ENCODE measurements around the gene LTC4S.
"Not testable (repeated sequence)": the region's sequence is repeated elsewhere in the genome, so short reads cannot be mapped to it uniquely, and the experiment has no call there.

Gene LTC4S

DNA sequence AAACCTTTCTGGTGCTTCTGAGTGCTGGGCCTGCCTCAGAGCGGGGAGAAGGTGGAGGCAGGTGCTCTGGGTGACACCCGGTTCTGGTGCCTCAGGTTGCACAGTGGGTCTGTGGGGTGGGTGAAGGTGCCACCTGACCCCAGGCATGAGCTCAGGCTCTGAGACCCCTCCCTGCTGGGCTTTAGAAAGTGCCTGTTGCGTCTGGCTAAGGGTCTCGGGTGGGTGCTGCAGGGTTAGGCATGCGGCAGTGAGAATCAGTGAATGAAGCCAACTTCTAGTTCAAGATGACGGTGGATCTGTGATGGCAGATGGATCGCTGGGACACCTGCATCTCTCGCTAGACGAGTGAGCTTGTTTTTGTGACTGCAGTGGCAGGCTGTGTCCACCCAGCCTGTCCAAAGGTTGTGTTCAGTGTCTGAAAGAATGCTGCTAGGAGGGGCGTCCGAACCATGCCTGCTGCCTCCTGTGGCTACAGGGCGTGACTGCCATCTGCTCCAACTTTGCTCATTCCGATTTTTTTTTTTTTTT lies 31.9 kb downstream of the LTC4S start:
- no peak for DNase-seq (ENCODE audit: low read depth in 2 of 2)

DNA sequence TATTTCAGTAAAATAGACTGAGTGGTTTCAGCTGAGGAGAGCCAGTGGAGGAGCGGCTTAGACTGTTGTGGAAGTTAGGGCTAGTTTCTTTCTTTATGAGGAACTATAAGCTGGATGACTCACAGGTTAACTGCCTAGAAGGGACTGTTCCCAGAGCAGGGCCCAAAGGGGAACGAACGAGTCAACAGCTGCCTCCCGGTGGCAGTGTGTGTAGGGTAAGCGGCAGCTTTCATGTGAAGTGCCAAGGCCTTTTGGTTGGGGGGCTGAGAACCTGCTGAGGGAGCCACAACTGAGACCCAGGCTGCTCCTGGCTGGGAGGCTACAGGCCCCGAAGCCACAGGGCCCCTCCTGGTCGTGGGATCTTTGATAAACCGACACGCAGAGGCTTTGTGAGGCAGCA lies 33.9 kb downstream of the LTC4S start:
- DNase-seq (ENCODE audit: low read depth in 2 of 2), result peak in 1 of 2 donors; percentile 47

DNA sequence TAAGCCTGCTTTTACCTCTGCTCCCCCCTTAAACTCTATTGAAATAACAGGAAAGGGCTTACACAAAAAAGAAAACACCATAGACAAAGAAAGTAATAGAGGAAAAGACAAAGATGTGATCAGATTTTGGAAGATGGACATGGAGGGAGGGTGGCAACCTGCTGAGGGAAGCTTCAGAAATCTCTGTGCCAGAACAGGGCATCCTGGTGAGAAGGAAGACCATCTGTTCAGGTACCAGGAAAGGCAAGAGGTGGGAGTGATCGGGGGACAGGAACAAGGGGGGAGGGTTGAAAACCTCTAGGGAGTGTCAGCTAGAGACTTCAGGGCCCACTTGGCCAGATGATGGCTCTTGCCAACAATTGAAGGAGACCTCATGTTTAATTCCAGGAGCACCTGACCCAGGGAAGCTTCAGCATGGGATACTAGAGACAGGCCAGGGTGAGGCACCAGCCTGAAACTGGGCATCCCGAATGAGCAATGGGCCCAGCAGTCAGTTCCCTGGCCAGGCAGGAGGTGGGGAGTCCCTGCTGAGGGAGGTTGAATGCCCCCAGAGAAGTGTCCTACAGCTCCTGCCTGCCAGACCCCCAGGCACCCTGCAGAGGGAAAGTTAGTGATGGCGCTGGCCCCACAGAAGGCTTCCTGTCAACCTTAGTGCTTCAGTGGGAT lies 35.1 kb downstream of the LTC4S start:
- DNase-seq (ENCODE audit: low read depth in 2 of 2), result no peak

DNA sequence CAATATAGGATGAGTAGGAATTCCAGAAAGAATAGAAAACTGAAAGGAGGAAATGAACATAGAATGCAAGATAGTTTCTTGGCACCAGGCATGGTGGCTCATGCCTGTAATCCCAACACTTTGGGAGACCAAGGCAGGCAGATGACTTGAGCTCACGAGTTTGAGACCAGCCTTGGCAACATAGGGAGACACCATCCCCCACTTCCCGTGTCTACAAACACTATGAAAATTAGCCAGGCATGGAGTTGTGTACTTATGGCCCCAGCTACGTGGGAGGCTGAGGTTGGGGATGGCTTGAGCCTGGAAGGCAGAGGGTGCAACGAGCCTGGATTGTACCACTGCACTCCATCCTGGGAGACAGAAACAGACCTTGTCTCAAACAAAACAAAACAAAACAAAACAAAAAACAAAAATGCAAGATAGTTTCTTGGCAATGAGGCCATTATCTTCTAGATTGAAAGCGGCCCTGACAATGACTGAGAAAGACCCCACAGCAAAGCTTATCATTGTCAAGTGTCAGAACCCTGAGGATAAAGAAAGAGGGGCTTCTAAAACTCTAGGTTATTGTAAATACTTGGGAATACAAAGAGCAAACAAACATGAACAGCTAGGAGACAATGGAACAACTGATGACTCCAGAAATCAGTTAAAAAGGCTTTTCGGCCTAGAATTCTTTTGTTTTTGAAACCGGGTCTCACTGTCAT lies 36.1 kb downstream of the LTC4S start:
- DNase-seq (ENCODE audit: low read depth in 2 of 2), result no peak

DNA sequence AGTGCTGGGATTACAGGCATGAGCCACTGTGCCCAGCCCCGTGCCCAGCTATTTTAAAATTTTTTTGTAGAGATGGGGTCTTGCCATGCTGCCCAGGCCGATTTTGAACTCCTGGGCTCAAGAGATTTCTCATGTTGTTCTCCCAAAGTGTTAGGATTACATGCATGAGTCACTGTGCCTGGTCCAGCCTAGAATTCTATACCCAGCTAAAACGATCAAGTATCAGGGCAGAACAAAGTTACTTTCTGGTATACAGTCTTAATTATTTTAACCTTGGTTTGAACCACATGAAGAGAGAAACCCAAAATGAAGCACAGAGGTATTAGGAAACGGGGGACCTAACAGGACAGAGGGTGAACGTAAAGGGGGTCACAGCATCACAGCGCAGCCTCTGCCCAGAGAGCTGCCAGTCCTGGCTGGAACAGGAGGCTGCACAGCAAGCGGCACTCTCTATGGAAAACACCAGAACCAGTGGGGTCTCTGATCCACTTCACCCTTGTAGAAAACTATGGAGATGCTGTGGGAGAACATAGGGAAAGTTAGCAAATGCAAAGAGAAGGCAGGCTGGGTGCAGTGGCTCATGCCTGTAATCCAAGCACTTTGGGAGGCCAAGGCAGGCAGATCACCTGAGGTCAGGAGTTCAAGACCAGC lies 37.2 kb downstream of the LTC4S start:
- no peak for DNase-seq (ENCODE audit: low read depth in 2 of 2)

DNA sequence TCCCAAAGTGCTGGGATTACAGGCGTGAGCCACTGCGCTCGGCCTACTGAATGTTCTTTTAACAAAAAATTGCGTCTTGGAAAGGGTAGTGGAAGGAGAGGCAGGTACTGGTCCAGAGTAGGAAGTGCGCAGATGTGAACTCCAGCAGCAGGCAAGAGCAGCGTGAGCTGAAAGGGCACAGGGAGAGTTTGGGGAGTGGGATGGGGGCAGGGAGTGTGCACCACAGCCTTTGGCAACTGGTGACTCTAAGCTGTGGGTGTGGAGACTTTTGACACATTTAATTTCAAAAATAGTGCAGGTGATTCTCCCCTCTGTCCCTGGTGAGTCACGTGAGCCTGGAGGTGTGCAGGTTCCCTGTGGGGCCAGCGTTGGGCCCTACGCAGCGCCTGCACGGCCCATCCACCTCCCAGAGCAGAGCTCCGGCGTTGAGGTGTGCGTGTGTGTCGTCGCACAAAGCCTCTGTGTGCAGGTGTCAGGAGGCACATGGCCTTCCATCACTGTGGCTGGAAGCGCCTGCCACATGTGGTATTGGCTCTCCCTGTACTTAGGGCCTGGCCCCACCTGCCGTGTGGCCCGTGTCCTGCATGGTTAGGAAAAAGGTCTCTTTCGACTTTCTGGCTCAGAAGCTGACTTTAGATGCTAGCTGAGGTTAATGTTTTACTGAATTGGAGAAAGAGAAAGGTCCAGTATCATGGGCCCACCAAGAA lies 38.4 kb downstream of the LTC4S start:
- DNase-seq (ENCODE audit: low read depth in 2 of 2), result no peak

DNA sequence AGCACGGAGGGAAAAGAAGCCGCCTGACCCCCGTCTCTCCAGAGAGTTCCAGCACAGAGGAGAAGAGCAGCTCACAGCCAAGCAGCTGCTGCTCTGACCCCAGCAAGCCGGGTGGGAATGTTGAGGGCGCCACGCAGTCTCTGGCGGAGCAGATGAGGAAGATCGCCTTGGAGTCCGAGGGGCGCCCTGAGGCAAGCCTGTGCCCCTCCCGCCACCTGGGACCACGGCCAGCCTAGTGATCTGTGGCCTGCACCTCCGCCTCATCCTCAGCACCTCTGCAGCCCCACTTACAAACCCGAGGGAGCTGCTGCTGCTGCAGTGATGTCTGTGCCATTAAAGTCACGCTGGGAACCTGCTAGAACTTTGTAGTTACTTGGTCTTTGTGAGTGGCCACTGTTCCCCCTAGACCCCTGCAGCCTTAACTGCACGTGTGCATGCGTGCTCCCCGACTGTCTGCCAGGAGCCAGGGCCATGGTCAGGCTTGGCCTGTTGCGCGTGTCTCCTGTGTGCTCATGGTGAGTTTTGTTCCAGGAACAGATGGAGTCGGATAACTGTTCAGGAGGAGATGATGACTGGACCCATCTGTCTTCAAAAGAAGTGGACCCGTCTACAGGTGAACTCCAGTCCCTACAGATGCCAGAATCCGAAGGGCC lies 39.4 kb downstream of the LTC4S start:
- no peak for DNase-seq (ENCODE audit: low read depth in 2 of 2)

DNA sequence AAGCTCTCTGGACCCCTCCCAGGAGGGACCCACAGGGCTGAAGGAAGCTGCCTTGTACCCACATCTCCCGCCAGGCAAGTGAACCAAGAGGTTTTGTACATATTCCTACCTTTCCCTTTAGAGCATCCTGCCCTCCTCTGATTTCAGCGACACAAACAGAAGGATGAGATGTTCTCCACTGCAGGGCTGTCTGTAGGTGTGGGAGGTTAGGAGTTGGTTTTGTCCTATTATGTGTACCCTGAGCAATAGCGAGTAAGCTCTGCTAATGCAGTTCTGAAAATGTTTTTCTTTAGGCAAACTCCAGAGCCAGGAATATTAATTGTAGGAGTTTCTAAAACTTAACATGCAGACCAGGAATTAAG lies 39.9 kb downstream of the LTC4S start:
- DNase-seq (ENCODE audit: low read depth in 2 of 2), result no peak

DNA sequence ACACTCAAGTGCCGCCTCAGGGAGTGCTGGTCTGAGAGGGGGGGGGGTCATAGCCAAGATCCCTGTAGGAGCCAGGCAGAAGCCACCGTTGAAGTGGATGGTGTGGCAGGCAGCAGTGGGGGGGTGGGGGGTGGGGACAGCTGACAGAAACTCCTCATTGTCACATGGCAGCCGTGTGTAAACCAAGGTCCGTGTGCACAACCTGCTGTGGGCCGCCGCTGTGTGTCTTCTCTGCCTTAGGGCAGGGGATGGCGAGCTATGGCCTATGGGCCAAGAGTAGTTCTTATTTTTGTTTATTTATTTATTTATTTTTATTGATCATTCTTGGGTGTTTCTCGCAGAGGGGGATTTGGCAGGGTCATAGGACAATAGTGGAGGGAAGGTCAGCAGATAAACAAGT lies 40.3 kb downstream of the LTC4S start:
- no peak for DNase-seq (ENCODE audit: low read depth in 2 of 2)

DNA sequence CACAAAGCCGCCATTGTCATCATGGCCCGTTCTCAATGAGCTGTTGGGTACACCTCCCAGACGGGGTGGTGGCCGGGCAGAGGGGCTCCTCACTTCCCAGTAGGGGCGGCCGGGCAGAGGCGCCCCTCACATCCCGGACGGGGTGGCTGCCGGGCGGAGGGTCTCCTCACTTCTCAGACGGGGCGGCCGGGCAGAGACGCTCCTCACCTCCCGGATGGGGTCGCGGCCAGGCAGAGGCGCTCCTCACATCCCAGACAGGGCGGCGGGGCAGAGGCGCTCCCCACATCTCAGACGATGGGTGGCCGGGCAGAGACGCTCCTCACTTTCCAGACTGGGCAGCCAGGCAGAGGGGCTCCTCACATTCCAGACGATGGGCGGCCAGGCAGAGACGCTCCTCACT lies 41.1 kb downstream of the LTC4S start:
- DNase-seq (ENCODE audit: low read depth in 2 of 2), result not testable (repeated sequence)

DNA sequence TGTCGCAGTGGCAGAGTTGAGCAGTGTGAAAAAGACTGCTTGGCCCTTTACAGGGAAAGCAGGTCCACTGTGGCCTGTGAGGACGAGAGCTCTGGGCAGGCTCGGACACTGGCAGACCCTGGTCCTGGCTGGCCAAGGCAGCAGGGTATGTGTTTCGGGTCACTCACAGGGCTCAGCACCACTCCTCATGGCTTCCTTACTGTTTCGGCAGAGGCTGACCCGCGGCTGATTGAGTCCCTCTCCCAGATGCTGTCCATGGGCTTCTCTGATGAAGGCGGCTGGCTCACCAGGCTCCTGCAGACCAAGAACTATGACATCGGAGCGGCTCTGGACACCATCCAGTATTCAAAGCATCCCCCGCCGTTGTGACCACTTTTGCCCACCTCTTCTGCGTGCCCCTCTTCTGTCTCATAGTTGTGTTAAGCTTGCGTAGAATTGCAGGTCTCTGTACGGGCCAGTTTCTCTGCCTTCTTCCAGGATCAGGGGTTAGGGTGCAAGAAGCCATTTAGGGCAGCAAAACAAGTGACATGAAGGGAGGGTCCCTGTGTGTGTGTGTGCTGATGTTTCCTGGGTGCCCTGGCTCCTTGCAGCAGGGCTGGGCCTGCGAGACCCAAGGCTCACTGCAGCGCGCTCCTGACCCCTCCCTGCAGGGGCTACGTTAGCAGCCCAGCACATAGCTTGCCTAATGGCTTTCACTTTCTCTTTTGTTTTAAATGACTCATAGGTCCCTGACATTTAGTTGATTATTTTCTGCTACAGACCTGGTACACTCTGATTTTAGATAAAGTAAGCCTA lies 42.6 kb downstream of the LTC4S start:
- DNase-seq (ENCODE audit: low read depth in 2 of 2), result peak; percentile 34 to 38

DNA sequence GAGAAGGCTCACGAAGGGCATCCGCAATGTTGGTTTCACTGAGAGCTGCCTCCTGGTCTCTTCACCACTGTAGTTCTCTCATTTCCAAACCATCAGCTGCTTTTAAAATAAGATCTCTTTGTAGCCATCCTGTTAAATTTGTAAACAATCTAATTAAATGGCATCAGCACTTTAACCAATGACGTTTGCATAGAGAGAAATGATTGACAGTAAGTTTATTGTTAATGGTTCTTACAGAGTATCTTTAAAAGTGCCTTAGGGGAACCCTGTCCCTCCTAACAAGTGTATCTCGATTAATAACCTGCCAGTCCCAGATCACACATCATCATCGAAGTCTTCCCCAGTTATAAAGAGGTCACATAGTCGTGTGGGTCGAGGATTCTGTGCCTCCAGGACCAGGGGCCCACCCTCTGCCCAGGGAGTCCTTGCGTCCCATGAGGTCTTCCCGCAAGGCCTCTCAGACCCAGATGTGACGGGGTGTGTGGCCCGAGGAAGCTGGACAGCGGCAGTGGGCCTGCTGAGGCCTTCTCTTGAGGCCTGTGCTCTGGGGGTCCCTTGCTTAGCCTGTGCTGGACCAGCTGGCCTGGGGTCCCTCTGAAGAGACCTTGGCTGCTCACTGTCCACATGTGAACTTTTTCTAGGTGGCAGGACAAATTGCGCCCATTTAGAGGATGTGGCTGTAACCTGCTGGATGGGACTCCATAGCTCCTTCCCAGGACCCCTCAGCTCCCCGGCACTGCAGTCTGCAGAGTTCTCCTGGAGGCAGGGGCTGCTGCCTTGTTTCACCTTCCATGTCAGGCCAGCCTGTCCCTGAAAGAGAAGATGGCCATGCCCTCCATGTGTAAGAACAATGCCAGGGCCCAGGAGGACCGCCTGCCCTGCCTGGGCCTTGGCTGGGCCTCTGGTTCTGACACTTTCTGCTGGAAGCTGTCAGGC lies 43.6 kb downstream of the LTC4S start:
- DNase-seq (ENCODE audit: low read depth in 2 of 2), result no peak

DNA sequence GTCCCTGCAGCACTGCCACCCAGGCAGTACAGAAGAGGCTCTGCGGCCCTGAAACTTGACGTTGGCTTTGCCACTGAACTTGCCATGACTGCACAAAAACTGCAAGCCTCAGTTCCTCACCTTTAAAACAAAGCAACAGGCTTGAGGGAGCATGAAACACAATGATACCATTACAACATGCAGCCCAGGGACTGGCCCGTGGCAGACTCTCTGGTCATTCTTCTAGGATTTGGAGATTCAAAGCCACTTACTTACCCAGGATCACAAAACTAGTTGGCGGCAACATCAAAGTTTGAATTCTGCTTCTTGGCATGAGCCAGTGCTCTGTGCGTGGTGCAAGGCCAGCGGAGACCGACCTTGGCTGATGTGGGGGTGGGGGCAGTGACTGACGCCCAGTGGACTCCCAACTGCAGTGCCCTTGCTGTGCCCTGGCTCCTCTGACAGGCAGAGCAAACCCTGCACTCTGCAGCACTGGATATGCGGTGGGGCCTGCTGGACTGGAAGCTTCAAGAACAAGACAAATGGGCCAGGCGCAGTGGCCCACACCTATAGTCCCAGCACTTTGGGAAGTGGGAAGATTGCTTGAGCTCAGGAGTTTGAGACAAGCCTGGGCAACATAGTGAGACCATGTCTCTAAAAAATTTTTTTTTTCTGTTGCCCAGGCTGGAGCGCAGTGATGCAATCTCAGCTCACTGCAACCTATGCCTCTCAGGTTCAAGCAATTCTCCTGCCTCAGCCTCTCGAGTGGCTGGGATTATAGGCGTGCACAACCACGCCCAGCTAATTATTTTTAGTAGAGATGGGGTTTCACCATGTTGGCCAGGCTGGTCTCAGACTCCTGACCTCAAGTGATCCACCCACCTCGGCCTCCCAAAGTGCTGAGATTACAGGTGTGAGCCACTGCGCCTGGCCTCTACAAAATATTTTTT lies 45.8 kb downstream of the LTC4S start:
- no peak for DNase-seq (ENCODE audit: low read depth in 2 of 2)

DNA sequence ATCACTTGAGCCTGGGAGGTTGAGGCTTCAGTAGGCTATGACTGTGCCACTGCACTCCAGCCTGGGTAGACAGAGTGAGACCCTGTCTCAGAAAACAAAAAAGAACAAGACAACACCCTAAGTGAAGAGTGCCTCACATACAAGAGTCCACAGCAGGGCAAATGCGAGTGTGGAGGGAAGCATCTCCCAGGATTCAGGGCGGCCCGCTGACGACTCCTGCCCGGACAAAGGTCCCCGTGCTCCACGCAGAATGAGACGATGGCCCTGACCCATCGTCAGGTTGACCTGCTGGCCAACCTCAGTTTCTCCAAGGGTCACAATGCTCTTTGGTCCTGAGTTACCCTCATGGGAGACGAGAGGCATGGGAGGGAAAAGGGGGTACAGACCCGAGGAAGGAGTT lies 46.5 kb downstream of the LTC4S start:
- no peak for DNase-seq (ENCODE audit: low read depth in 2 of 2)

DNA sequence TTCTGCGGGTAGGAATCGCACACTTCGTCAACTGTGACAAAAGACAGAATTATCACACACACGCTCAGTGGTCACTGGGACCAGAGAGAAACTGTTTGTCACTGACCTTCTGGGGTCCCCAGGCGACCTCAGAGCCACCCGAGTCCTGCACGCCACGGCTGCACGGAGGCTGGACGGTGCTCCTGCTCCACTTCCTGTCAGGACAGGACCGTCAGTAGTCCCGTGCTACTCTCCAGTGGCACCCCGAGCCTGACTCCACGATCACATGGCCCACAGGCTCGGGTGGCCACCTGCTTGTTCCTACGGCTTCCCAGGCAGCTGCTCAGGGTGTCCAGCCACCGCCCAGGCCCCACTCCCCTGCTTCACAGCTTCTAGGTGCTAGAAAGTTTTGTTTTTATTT lies 47.0 kb downstream of the LTC4S start:
- DNase-seq (ENCODE audit: low read depth in 2 of 2), result no peak

DNA sequence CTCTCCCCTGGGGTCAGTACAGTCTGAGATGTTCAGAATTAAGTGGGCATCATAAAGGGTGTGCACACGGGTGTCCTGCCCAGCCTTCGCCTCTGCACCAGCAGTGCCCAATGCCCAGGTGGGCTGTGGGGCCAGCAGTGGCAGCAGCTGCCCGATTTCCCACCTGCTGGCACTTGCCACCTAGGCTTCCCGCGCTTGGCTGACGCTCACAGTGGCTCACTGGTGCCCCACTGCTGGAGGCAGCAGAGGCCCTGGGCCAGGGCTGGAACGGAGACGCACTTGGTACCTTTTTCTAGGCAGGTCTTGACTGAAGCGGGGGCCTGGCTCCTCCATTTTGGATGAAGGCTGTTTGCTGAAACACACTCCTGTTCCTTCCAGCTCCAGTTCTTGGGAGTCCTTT lies 47.8 kb downstream of the LTC4S start:
- DNase-seq (ENCODE audit: low read depth in 2 of 2), result no peak
